ENCODE measurements around the gene TMEM170B. TPM values are rescaled to one million over a fixed set of nuclear protein-coding genes. Genes with fewer than 3 reads are reported as not detected.

The TMEM170B gene
- polyA plus RNA-seq (2012; ENCODE audit: insufficient read depth, insufficient read length, low read depth): 0.96 TPM

GRCh38 chr6:11537229-11538051 is at the start of gene TMEM170B:
TMEM170B (plus strand) TSS chr6:11537749; CDS start chr6:11538278, 529 bp downstream.
- peak; percentile 94 for DNase-seq

GRCh38 chr6:11490996-11491395 is 46.6 kb upstream of the TMEM170B start:
- no peak overlapping the region for H3K4me3 ChIP-seq (ENCODE audit: low read depth, low read length)
- H3K9me3 ChIP-seq: no peaks in the 10 kb centered on the region
- no peaks in the 10 kb centered on the region for H3K4me1 ChIP-seq
- no peaks in the 10 kb centered on the region for H3K27me3 ChIP-seq
- no peaks in the 10 kb centered on the region for H3K36me3 ChIP-seq
- no peak for TF ChIP-seq CTCF (IDR thresholded peaks at IDR 0.05; ENCODE audit: low read depth, low read length)
- no peak for DNase-seq

More at GRCh38 chr6:11537229-11538051, at the start of gene TMEM170B:
- no peaks in the 10 kb centered on the region for H3K36me3 ChIP-seq
- TF ChIP-seq CTCF (IDR thresholded peaks at IDR 0.05; ENCODE audit: low read depth, low read length): no peak
- H3K4me3 ChIP-seq (ENCODE audit: low read depth, low read length): peak within 1 kb of the TSS; percentile 70
- H3K4me1 ChIP-seq: no peaks in the 10 kb centered on the region
- peaks cover 10% of the 10 kb centered on the region for H3K27me3 ChIP-seq
- H3K9me3 ChIP-seq: no peaks in the 10 kb centered on the region

- Histone ChIP-seq H3K9me3 (no peaks in the 10 kb centered on the region), H3K27me3 (no peaks in the 10 kb centered on the region), H3K4me3 (ENCODE audit: low read depth, low read length) (no peak overlapping the region), H3K4me1 (no peaks in the 10 kb centered on the region), H3K36me3 (no peaks in the 10 kb centered on the region)
- no peak for TF ChIP-seq CTCF (IDR thresholded peaks at IDR 0.05; ENCODE audit: low read depth, low read length)
- DNase-seq: no peak
Observed at GRCh38 chr6:11491596-11492463, 45.7 kb upstream of the TMEM170B start.

GRCh38 chr6:11492464-11493290 is 44.9 kb upstream of the TMEM170B start:
- Histone ChIP-seq H3K4me3 (ENCODE audit: low read depth, low read length) (no peak overlapping the region), H3K9me3 (no peaks in the 10 kb centered on the region), H3K4me1 (no peaks in the 10 kb centered on the region), H3K27me3 (no peaks in the 10 kb centered on the region), H3K36me3 (no peaks in the 10 kb centered on the region)
- DNase-seq: no peak
- TF ChIP-seq CTCF (IDR thresholded peaks at IDR 0.05; ENCODE audit: low read depth, low read length): no peak

GRCh38 chr6:11493974-11494373 is 43.6 kb upstream of the TMEM170B start:
- Histone ChIP-seq H3K4me3 (ENCODE audit: low read depth, low read length) (no peak overlapping the region), H3K36me3 (no peaks in the 10 kb centered on the region), H3K9me3 (no peaks in the 10 kb centered on the region), H3K27me3 (no peaks in the 10 kb centered on the region), H3K4me1 (no peaks in the 10 kb centered on the region)
- no peak for DNase-seq
- no peak for TF ChIP-seq CTCF (IDR thresholded peaks at IDR 0.05; ENCODE audit: low read depth, low read length)
